Measurements from ENCODE around the gene DEPDC5. TPM values are rescaled to one million over a fixed set of nuclear protein-coding genes. Genes with fewer than 3 reads are reported as not detected.

Gene DEPDC5
- total RNA-seq, 1 donor = 25.9 TPM

DNA sequence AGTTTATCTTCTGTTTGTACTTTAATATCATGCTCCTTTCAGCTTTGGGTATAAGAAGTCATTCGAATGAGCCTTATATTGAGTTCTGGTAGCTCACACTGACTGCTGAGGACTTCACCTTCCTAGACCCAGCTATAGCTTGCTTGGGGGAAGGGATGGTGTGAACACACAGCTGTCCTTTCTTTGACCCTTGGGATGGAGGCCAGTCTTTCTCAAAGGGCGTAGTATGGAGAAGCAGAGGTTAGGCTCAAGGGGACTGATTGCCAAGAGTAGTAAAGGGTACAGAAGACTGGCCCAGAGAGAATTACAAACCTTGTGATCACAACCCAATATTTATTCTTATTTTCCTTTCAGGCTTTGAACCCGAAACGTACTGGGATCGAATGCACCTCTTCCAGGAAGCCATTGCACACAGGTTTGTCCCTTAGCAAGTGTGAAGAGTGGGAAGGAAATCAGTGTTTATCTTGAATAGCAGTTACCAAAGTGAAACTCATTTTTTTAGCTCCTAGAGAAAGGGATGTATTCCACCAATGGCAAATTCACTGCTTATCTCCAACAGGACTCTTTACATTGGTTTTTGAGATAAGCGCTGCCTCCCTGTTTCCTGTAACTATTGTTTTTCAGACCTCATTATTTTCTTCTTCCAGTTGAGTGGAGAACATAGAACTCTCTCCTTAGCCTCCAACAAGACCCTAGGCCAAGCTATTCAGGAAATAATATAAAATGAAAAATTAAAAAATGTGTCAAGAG lies 147.7 kb downstream of the DEPDC5 start:
- Histone ChIP-seq H3K4me1 (ENCODE audit: insufficient read depth, low read length) (no peaks in the 10 kb centered on the region), H3K27me3 (ENCODE audit: insufficient read depth, low read length) (no peaks in the 10 kb centered on the region), H3K4me3 (ENCODE audit: low read length) (no peak overlapping the region), H3K9me3 (ENCODE audit: low read depth, low read length) (no peaks in the 10 kb centered on the region)

GRCh38 chr22:31904651-31905050 lies 150.8 kb downstream of the DEPDC5 start:
- no peaks in the 10 kb centered on the region for H3K4me1 ChIP-seq (ENCODE audit: insufficient read depth, low read length)
- no peaks in the 10 kb centered on the region for H3K9me3 ChIP-seq (ENCODE audit: low read depth, low read length)
- H3K4me3 ChIP-seq (ENCODE audit: low read length) = no peak overlapping the region
- no peaks in the 10 kb centered on the region for H3K27me3 ChIP-seq (ENCODE audit: insufficient read depth, low read length)

GRCh38 chr22:31905356-31905755 lies 151.5 kb downstream of the DEPDC5 start:
- Histone ChIP-seq H3K4me1 (ENCODE audit: insufficient read depth, low read length) (no peaks in the 10 kb centered on the region), H3K9me3 (ENCODE audit: low read depth, low read length) (no peaks in the 10 kb centered on the region), H3K27me3 (ENCODE audit: insufficient read depth, low read length) (no peaks in the 10 kb centered on the region), H3K4me3 (ENCODE audit: low read length) (no peak overlapping the region)

- Histone ChIP-seq H3K27me3 (ENCODE audit: insufficient read depth, low read length) (no peaks in the 10 kb centered on the region), H3K9me3 (ENCODE audit: low read depth, low read length) (no peaks in the 10 kb centered on the region), H3K4me3 (ENCODE audit: low read length) (no peak overlapping the region), H3K4me1 (ENCODE audit: insufficient read depth, low read length) (no peaks in the 10 kb centered on the region)
Observed at GRCh38 chr22:31906086-31906485, 152.3 kb downstream of the DEPDC5 start.

- Histone ChIP-seq H3K9me3 (ENCODE audit: low read depth, low read length) (no peaks in the 10 kb centered on the region), H3K27me3 (ENCODE audit: insufficient read depth, low read length) (no peaks in the 10 kb centered on the region), H3K4me3 (ENCODE audit: low read length) (no peak overlapping the region), H3K4me1 (ENCODE audit: insufficient read depth, low read length) (no peaks in the 10 kb centered on the region)
Observed at GRCh38 chr22:31906569-31906968, 152.8 kb downstream of the DEPDC5 start.

DNA sequence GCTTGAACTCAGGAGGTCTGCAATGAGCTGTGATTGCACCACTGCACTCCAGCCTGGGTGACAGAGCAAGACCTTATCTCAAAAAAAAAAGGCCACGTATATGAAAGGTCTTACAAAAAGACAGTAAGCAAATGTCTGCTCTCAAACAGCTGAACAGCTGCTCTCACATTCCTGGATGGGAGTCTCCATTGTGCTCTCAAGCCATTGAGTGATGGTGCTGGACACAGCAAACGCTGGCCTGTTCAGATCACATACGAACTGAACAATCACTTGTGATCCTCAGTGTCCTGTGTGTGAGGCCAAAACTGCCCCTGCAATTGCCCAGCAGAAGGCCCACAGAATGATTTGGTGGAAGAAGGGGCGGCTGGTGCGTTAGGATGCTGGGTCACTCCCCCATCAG lies 156.2 kb downstream of the DEPDC5 start:
- Histone ChIP-seq H3K9me3 (ENCODE audit: low read depth, low read length) (no peaks in the 10 kb centered on the region), H3K4me1 (ENCODE audit: insufficient read depth, low read length) (no peaks in the 10 kb centered on the region), H3K4me3 (ENCODE audit: low read length) (no peak overlapping the region), H3K27me3 (ENCODE audit: insufficient read depth, low read length) (no peaks in the 10 kb centered on the region)

GRCh38 chr22:31911565-31912406 lies 158.0 kb downstream of the DEPDC5 start:
- no peak overlapping the region for H3K4me3 ChIP-seq (ENCODE audit: low read length)
- H3K27me3 ChIP-seq (ENCODE audit: insufficient read depth, low read length) = no peaks in the 10 kb centered on the region
- H3K4me1 ChIP-seq (ENCODE audit: insufficient read depth, low read length) = peaks cover 5% of the 10 kb centered on the region
- no peaks in the 10 kb centered on the region for H3K9me3 ChIP-seq (ENCODE audit: low read depth, low read length)

DNA sequence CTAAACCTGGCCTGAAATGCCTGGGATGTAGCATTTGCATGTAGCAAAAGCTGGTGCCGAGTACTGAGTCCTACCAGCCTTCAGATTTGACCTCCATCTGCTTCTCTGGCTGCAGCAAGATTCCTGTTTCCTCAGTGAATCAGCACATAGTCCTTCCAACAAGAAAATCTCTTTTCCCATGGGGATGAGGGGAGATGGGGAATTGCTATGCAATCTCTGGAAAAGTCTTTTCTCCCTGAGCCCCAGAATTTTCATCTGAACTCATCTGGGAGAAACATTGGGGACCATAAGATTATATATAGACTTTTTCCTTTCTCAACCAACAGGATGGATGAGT lies 158.6 kb downstream of the DEPDC5 start:
- Histone ChIP-seq H3K27me3 (ENCODE audit: insufficient read depth, low read length) (no peaks in the 10 kb centered on the region), H3K4me3 (ENCODE audit: low read length) (no peak overlapping the region), H3K4me1 (ENCODE audit: insufficient read depth, low read length) (peaks cover 11% of the 10 kb centered on the region), H3K9me3 (ENCODE audit: low read depth, low read length) (no peaks in the 10 kb centered on the region)

- H3K27me3 ChIP-seq (ENCODE audit: insufficient read depth, low read length) = no peaks in the 10 kb centered on the region
- peaks cover 41% of the 10 kb centered on the region for H3K4me1 ChIP-seq (ENCODE audit: insufficient read depth, low read length)
- no peaks in the 10 kb centered on the region for H3K9me3 ChIP-seq (ENCODE audit: low read depth, low read length)
- no peak overlapping the region for H3K4me3 ChIP-seq (ENCODE audit: low read length)
Observed at GRCh38 chr22:31915586-31915985, 161.8 kb downstream of the DEPDC5 start.

- Histone ChIP-seq H3K4me3 (ENCODE audit: low read length) (no peak overlapping the region), H3K27me3 (ENCODE audit: insufficient read depth, low read length) (no peaks in the 10 kb centered on the region), H3K4me1 (ENCODE audit: insufficient read depth, low read length) (peaks cover 59% of the 10 kb centered on the region), H3K9me3 (ENCODE audit: low read depth, low read length) (no peaks in the 10 kb centered on the region)
Observed at GRCh38 chr22:31917227-31917921, 163.6 kb downstream of the DEPDC5 start.

GRCh38 chr22:31919730-31920129 lies 165.9 kb downstream of the DEPDC5 start:
- Histone ChIP-seq H3K4me1 (ENCODE audit: insufficient read depth, low read length) (peaks cover 78% of the 10 kb centered on the region), H3K4me3 (ENCODE audit: low read length) (no peak overlapping the region)

DNA sequence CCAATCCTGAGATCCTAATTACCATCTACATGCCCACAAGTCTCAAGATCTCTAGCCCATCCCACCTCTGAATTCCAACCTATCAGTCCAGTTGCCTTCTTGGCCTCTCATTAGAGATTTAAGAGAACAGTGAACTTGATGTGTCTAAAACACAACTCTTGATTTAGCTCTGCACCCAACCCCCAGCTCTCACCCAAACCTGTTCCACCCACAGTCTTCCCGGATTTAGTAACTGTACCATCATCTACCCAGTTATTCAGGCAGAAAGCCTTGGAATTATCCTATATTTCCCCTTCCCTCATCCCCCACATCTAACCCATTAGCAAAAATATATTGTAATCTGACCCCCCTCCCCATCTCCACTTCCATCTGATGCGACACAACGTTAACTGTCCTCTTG lies 166.5 kb downstream of the DEPDC5 start:
- Histone ChIP-seq H3K9me3 (ENCODE audit: low read depth, low read length) (no peaks in the 10 kb centered on the region), H3K4me3 (ENCODE audit: low read length) (no peak overlapping the region), H3K4me1 (ENCODE audit: insufficient read depth, low read length) (peaks cover 78% of the 10 kb centered on the region), H3K27me3 (ENCODE audit: insufficient read depth, low read length) (no peaks in the 10 kb centered on the region)

More at GRCh38 chr22:31919730-31920129, 165.9 kb downstream of the DEPDC5 start:
- H3K27me3 ChIP-seq (ENCODE audit: insufficient read depth, low read length) = no peaks in the 10 kb centered on the region
- H3K9me3 ChIP-seq (ENCODE audit: low read depth, low read length) = no peaks in the 10 kb centered on the region

GRCh38 chr22:31921106-31921505 lies 167.3 kb downstream of the DEPDC5 start:
- no peak overlapping the region for H3K4me3 ChIP-seq (ENCODE audit: low read length)
- H3K4me1 ChIP-seq (ENCODE audit: insufficient read depth, low read length) = peaks cover 78% of the 10 kb centered on the region
- no peaks in the 10 kb centered on the region for H3K9me3 ChIP-seq (ENCODE audit: low read depth, low read length)
- H3K27me3 ChIP-seq (ENCODE audit: insufficient read depth, low read length) = no peaks in the 10 kb centered on the region

DNA sequence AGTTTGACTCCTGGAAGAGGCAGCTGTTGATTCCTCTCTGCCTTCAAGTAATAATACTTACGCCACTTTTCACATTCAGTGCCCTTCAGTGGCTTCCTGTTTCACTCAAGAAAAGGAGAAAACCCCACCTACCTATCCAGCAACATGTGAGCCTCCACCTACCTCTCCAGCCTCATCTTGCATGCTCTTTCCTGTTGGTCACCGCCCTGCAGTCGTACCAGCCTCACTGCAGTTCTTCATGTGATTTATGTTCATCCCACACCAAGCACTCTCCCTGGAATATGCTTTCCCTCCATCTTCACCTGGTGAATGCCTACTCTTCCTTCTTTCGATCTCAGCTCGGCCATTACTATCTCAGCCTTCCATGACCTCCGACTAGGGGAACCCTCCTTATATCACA lies 168.7 kb downstream of the DEPDC5 start:
- Histone ChIP-seq H3K27me3 (ENCODE audit: insufficient read depth, low read length) (no peaks in the 10 kb centered on the region), H3K4me1 (ENCODE audit: insufficient read depth, low read length) (peaks cover 65% of the 10 kb centered on the region), H3K4me3 (ENCODE audit: low read length) (no peak overlapping the region), H3K9me3 (ENCODE audit: low read depth, low read length) (no peaks in the 10 kb centered on the region)

- no peaks in the 10 kb centered on the region for H3K27me3 ChIP-seq (ENCODE audit: insufficient read depth, low read length)
- H3K4me3 ChIP-seq (ENCODE audit: low read length) = no peak overlapping the region
- H3K4me1 ChIP-seq (ENCODE audit: insufficient read depth, low read length) = peaks cover 59% of the 10 kb centered on the region
- no peaks in the 10 kb centered on the region for H3K9me3 ChIP-seq (ENCODE audit: low read depth, low read length)
Observed at GRCh38 chr22:31923136-31923535, 169.3 kb downstream of the DEPDC5 start.
